HG02973 (cell line): ENCODE data around the gene WDR93.

Experiments used
- ATAC-seq: cut with Tn5 transposase; IDR thresholded peaks from one replicate; pipeline ENCODE4 v1.9.1; 2021; ENCODE audit warnings: moderate library complexity; ENCODE audit not compliant: unreplicated experiment

Gene WDR93

GRCh38 chr15:89690276-89691218 lies at the start of gene WDR93, which contains the start of gene PEX11A:
Gene WDR93, plus strand, starts transcription at chr15:89690811. Its CDS starts 10,936 bp downstream, at chr15:89701747.
Gene PEX11A, minus strand, starts transcription at chr15:89690754. Its CDS starts 122 bp downstream, at chr15:89690632.
- ATAC-seq, result peak; percentile 81

GRCh38 chr15:89641053-89641452 lies 49.6 kb upstream of the WDR93 start:
- no peak for ATAC-seq

GRCh38 chr15:89642106-89642505 lies 48.5 kb upstream of the WDR93 start:
- no peak for ATAC-seq

- ATAC-seq, result no peak
Measured at GRCh38 chr15:89645680-89646079, 44.9 kb upstream of the WDR93 start.

- no peak for ATAC-seq
Measured at GRCh38 chr15:89646416-89647141, 44.0 kb upstream of the WDR93 start.

- no peak for ATAC-seq
Measured at GRCh38 chr15:89647191-89647851, 43.3 kb upstream of the WDR93 start.

- no peak for ATAC-seq
Measured at GRCh38 chr15:89648106-89649012, 42.3 kb upstream of the WDR93 start.

GRCh38 chr15:89649013-89649625 lies 41.5 kb upstream of the WDR93 start:
- no peak for ATAC-seq

- no peak for ATAC-seq
Measured at GRCh38 chr15:89649716-89650115, 40.9 kb upstream of the WDR93 start.

GRCh38 chr15:89652131-89652530 lies 38.5 kb upstream of the WDR93 start:
- ATAC-seq, result no peak

- ATAC-seq, result no peak
Measured at GRCh38 chr15:89652666-89653065, 37.9 kb upstream of the WDR93 start.

- ATAC-seq, result no peak
Measured at GRCh38 chr15:89653578-89653977, 37.0 kb upstream of the WDR93 start.

GRCh38 chr15:89654301-89654761 lies 36.3 kb upstream of the WDR93 start:
- no peak for ATAC-seq

- ATAC-seq, result no peak
Measured at GRCh38 chr15:89654847-89655805, 35.5 kb upstream of the WDR93 start, which contains the start of gene KIF7. Gene KIF7, minus strand, starts transcription at chr15:89655467. Its CDS starts 2,537 bp downstream, at chr15:89652930.

GRCh38 chr15:89656116-89656815 lies 34.3 kb upstream of the WDR93 start:
- no peak for ATAC-seq

GRCh38 chr15:89657686-89658200 lies 32.9 kb upstream of the WDR93 start:
- ATAC-seq, result no peak

GRCh38 chr15:89659295-89659694 lies 31.3 kb upstream of the WDR93 start:
- ATAC-seq, result no peak

GRCh38 chr15:89660556-89660955 lies 30.1 kb upstream of the WDR93 start:
- no peak for ATAC-seq
